NCI-H2196 treated with DMSO at 0.1 percent for 48 hours (cell line): Measurements from ENCODE around the gene C14orf132.
"Not testable (repeated sequence)": the region's sequence is repeated elsewhere in the genome, so short reads cannot be mapped to it uniquely, and the experiment has no call there.

Experiments
- DNase-seq: peaks from one replicate; lab custom pipeline; 2025; ENCODE audit not compliant: unreplicated experiment; lab: John Stamatoyannopoulos, UW

The C14orf132 gene

GRCh38 chr14:96038920-96039632, at the start of gene C14orf132:
C14orf132 (plus strand) TSS chr14:96039362; CDS start chr14:96039501, 139 bp downstream.
- DNase-seq, result peak; percentile 17

- DNase-seq, result peak; percentile 61
Measured at GRCh38 chr14:95993768-95994592, 45.2 kb upstream of the C14orf132 start.

GRCh38 chr14:95994593-95994928, 44.6 kb upstream of the C14orf132 start:
- DNase-seq, result no peak

GRCh38 chr14:95998656-95999055, 40.5 kb upstream of the C14orf132 start:
- DNase-seq, result peak; percentile 0

- DNase-seq, result peak; percentile 4
Measured at GRCh38 chr14:96001866-96002497, 37.2 kb upstream of the C14orf132 start.

- no peak for DNase-seq
Measured at GRCh38 chr14:96002498-96002884, 36.7 kb upstream of the C14orf132 start.

- no peak for DNase-seq
Measured at GRCh38 chr14:96011131-96011530, 28.0 kb upstream of the C14orf132 start.

GRCh38 chr14:96011607-96012006, 27.6 kb upstream of the C14orf132 start:
- DNase-seq, result no peak

- DNase-seq, result not testable (repeated sequence)
Measured at GRCh38 chr14:96012757-96013156, 26.4 kb upstream of the C14orf132 start.

GRCh38 chr14:96014176-96014575, 25.0 kb upstream of the C14orf132 start:
- no peak for DNase-seq

GRCh38 chr14:96016501-96017160, 22.5 kb upstream of the C14orf132 start:
- no peak for DNase-seq

- DNase-seq, result no peak
Measured at GRCh38 chr14:96017882-96018281, 21.3 kb upstream of the C14orf132 start.

GRCh38 chr14:96027431-96028355, 11.5 kb upstream of the C14orf132 start:
- no peak for DNase-seq

GRCh38 chr14:96029089-96029645, 10.0 kb upstream of the C14orf132 start:
- DNase-seq, result no peak

- DNase-seq, result no peak
Measured at GRCh38 chr14:96030108-96030760, 8.9 kb upstream of the C14orf132 start.

GRCh38 chr14:96031691-96032090, 7.5 kb upstream of the C14orf132 start:
- no peak for DNase-seq

- DNase-seq, result no peak
Measured at GRCh38 chr14:96035456-96035855, 3.7 kb upstream of the C14orf132 start.

- DNase-seq, result peak; percentile 6
Measured at GRCh38 chr14:96037891-96038557, 1.1 kb upstream of the C14orf132 start.

GRCh38 chr14:96038558-96038919, 623 bp upstream of the C14orf132 start:
- DNase-seq, result no peak
